IPS-15b (cell line): ENCODE measurements around the gene JAZF1.

ENCODE experiments used
- H3K27me3 ChIP-seq: one replicate; pipeline ENCODE4 v1.6.1; 2013; ENCODE audit warnings: low read length; ENCODE audit not compliant: control insufficient read depth, insufficient read depth
- H3K36me3 ChIP-seq: one replicate; pipeline ENCODE4 v1.6.1; 2013; ENCODE audit warnings: low read length; ENCODE audit not compliant: control insufficient read depth, insufficient read depth
- H3K4me1 ChIP-seq: one replicate; pipeline ENCODE4 v1.6.1; 2013; ENCODE audit warnings: mild to moderate bottlenecking, low read length; ENCODE audit not compliant: control insufficient read depth, insufficient read depth
- H3K4me3 ChIP-seq: one replicate; pipeline ENCODE4 v1.5.1; 2013; ENCODE audit warnings: low read depth, low read length
- H3K9ac ChIP-seq: one replicate; pipeline ENCODE4 v1.6.1; 2013; ENCODE audit warnings: low read depth, mild to moderate bottlenecking, low read length
- H3K9me3 ChIP-seq: one replicate; pipeline ENCODE4 v1.6.1; 2013; ENCODE audit warnings: mild to moderate bottlenecking, low read length; ENCODE audit not compliant: control insufficient read depth, insufficient read depth

The JAZF1 gene

GRCh38 chr7:28065308-28065707 lies 115.3 kb downstream of the JAZF1 start:
- Histone ChIP-seq H3K9me3 (no peaks in the 10 kb centered on the region), H3K4me3 (no peak overlapping the region), H3K27me3 (no peaks in the 10 kb centered on the region), H3K36me3 (no peaks in the 10 kb centered on the region), H3K4me1 (peaks cover 14% of the 10 kb centered on the region), H3K9ac (no peak overlapping the region)

GRCh38 chr7:28064437-28064836 lies 116.2 kb downstream of the JAZF1 start:
- Histone ChIP-seq H3K4me1 (peaks cover 16% of the 10 kb centered on the region), H3K9me3 (no peaks in the 10 kb centered on the region), H3K36me3 (no peaks in the 10 kb centered on the region), H3K9ac (no peak overlapping the region), H3K27me3 (no peaks in the 10 kb centered on the region), H3K4me3 (no peak overlapping the region)

GRCh38 chr7:28062197-28062991 lies 118.2 kb downstream of the JAZF1 start:
- H3K9ac ChIP-seq, result no peak overlapping the region
- no peaks in the 10 kb centered on the region for H3K27me3 ChIP-seq
- no peaks in the 10 kb centered on the region for H3K36me3 ChIP-seq
- H3K4me1 ChIP-seq, result peaks cover 18% of the 10 kb centered on the region
- no peaks in the 10 kb centered on the region for H3K9me3 ChIP-seq
- H3K4me3 ChIP-seq, result no peak overlapping the region

GRCh38 chr7:28061824-28062196 lies 118.8 kb downstream of the JAZF1 start:
- Histone ChIP-seq H3K4me1 (peaks cover 18% of the 10 kb centered on the region), H3K27me3 (no peaks in the 10 kb centered on the region), H3K4me3 (no peak overlapping the region)

GRCh38 chr7:28060371-28060950 lies 120.1 kb downstream of the JAZF1 start:
- Histone ChIP-seq H3K4me3 (no peak overlapping the region), H3K27me3 (no peaks in the 10 kb centered on the region), H3K9ac (no peak overlapping the region), H3K36me3 (no peaks in the 10 kb centered on the region), H3K4me1 (peaks cover 18% of the 10 kb centered on the region), H3K9me3 (no peaks in the 10 kb centered on the region)

More at GRCh38 chr7:28061824-28062196, 118.8 kb downstream of the JAZF1 start:
- no peaks in the 10 kb centered on the region for H3K36me3 ChIP-seq
- no peaks in the 10 kb centered on the region for H3K9me3 ChIP-seq
- H3K9ac ChIP-seq, result no peak overlapping the region

GRCh38 chr7:28055161-28055544 lies 125.4 kb downstream of the JAZF1 start:
- H3K4me1 ChIP-seq, result peaks cover 2% of the 10 kb centered on the region
- H3K9ac ChIP-seq, result no peak overlapping the region
- no peak overlapping the region for H3K4me3 ChIP-seq
- H3K36me3 ChIP-seq, result no peaks in the 10 kb centered on the region
- H3K27me3 ChIP-seq, result no peaks in the 10 kb centered on the region
- H3K9me3 ChIP-seq, result no peaks in the 10 kb centered on the region

GRCh38 chr7:28054531-28055160 lies 125.9 kb downstream of the JAZF1 start:
- H3K9ac ChIP-seq, result no peak overlapping the region
- no peak overlapping the region for H3K4me3 ChIP-seq
- H3K27me3 ChIP-seq, result no peaks in the 10 kb centered on the region
- H3K36me3 ChIP-seq, result no peaks in the 10 kb centered on the region
- H3K9me3 ChIP-seq, result no peaks in the 10 kb centered on the region
- peaks cover 2% of the 10 kb centered on the region for H3K4me1 ChIP-seq

GRCh38 chr7:28052933-28053332 lies 127.7 kb downstream of the JAZF1 start:
- Histone ChIP-seq H3K4me3 (no peak overlapping the region), H3K36me3 (no peaks in the 10 kb centered on the region), H3K9me3 (no peaks in the 10 kb centered on the region), H3K27me3 (no peaks in the 10 kb centered on the region), H3K9ac (no peak overlapping the region), H3K4me1 (peaks cover 2% of the 10 kb centered on the region)

- Histone ChIP-seq H3K9me3 (no peaks in the 10 kb centered on the region), H3K36me3 (no peaks in the 10 kb centered on the region), H3K9ac (no peak overlapping the region), H3K4me3 (no peak overlapping the region), H3K27me3 (no peaks in the 10 kb centered on the region), H3K4me1 (peaks cover 5% of the 10 kb centered on the region)
Observed at GRCh38 chr7:28048694-28049093, 131.9 kb downstream of the JAZF1 start.

- H3K9me3 ChIP-seq, result no peaks in the 10 kb centered on the region
- no peaks in the 10 kb centered on the region for H3K36me3 ChIP-seq
- H3K4me3 ChIP-seq, result no peak overlapping the region
- H3K9ac ChIP-seq, result no peak overlapping the region
- peaks cover 5% of the 10 kb centered on the region for H3K4me1 ChIP-seq
- no peaks in the 10 kb centered on the region for H3K27me3 ChIP-seq
Observed at GRCh38 chr7:28046035-28046434, 134.6 kb downstream of the JAZF1 start.

GRCh38 chr7:28045592-28045991 lies 135.0 kb downstream of the JAZF1 start:
- Histone ChIP-seq H3K4me1 (peaks cover 5% of the 10 kb centered on the region), H3K4me3 (no peak overlapping the region), H3K36me3 (no peaks in the 10 kb centered on the region), H3K27me3 (no peaks in the 10 kb centered on the region), H3K9me3 (no peaks in the 10 kb centered on the region), H3K9ac (no peak overlapping the region)

GRCh38 chr7:28044825-28045224 lies 135.8 kb downstream of the JAZF1 start:
- no peaks in the 10 kb centered on the region for H3K9me3 ChIP-seq
- H3K9ac ChIP-seq, result no peak overlapping the region
- no peaks in the 10 kb centered on the region for H3K27me3 ChIP-seq
- H3K4me3 ChIP-seq, result no peak overlapping the region
- H3K36me3 ChIP-seq, result no peaks in the 10 kb centered on the region
- H3K4me1 ChIP-seq, result peaks cover 5% of the 10 kb centered on the region
